ENCODE data around the gene DDOST.

DDOST gene

DNA sequence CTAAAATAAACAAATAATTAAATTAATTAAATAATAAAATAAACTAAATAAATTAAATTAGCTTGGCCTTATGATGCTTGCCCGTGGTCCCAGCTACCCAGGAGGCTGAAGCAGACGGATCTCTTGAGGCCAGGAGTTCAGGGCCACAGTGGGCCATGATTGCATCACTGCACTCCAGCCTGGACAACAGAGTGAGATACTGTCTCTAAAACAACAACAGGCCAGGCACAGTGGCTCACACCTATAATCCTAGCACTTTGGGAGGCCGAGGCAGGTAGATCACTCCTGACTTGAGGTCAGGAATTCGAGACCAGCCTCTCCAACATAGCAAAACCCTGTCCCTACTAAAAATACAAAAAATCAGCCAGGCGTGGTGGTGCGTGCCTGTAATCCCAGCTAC lies 40.2 kb downstream of the DDOST start:
- TF ChIP-seq, protein P1, sequence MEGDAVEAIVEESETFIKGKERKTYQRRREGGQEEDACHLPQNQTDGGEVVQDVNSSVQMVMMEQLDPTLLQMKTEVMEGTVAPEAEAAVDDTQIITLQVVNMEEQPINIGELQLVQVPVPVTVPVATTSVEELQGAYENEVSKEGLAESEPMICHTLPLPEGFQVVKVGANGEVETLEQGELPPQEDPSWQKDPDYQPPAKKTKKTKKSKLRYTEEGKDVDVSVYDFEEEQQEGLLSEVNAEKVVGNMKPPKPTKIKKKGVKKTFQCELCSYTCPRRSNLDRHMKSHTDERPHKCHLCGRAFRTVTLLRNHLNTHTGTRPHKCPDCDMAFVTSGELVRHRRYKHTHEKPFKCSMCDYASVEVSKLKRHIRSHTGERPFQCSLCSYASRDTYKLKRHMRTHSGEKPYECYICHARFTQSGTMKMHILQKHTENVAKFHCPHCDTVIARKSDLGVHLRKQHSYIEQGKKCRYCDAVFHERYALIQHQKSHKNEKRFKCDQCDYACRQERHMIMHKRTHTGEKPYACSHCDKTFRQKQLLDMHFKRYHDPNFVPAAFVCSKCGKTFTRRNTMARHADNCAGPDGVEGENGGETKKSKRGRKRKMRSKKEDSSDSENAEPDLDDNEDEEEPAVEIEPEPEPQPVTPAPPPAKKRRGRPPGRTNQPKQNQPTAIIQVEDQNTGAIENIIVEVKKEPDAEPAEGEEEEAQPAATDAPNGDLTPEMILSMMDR (conservative IDR thresholded peaks at IDR 0.05): no peak
- H3K27ac ChIP-seq: no peak overlapping the region

DNA sequence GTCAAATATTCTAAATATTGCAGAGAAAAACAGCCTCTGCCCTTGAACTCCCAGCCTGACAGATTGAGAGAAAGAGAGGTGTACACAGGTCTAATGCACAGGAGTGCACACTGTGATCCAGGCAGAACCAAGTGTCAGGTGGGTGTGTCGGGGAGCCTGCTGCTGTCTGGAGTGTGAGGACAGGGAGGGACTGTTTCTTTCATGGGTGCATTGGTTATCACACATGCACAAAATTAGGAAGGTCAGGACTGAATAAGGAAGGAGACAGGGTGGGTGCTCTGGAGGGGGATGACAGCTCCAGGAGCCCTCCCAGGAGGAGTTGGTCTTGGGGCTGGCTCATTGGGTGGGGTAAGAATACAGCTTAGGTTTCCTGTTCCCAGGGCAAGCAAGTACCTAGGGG lies 41.2 kb downstream of the DDOST start:
- TF ChIP-seq, protein P1 (conservative IDR thresholded peaks at IDR 0.05): no peak
- H3K27ac ChIP-seq: no peak overlapping the region

DNA sequence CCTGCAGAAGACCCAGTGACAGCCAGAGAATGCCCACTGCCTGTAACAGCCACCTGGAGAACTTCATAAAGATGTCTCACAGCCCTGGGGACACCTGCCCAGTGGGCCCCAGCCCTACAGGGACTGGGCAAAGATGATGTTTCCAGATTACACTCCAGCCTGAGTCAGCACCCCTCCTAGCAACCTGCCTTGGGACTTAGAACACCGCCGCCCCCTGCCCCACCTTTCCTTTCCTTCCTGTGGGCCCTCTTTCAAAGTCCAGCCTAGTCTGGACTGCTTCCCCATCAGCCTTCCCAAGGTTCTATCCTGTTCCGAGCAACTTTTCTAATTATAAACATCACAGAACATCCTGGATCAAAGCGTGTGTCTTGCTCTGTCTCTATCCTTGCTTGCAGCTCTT lies 42.6 kb downstream of the DDOST start:
- TF ChIP-seq, protein P1 (conservative IDR thresholded peaks at IDR 0.05): no peak
- H3K27ac ChIP-seq: no peak overlapping the region

DNA sequence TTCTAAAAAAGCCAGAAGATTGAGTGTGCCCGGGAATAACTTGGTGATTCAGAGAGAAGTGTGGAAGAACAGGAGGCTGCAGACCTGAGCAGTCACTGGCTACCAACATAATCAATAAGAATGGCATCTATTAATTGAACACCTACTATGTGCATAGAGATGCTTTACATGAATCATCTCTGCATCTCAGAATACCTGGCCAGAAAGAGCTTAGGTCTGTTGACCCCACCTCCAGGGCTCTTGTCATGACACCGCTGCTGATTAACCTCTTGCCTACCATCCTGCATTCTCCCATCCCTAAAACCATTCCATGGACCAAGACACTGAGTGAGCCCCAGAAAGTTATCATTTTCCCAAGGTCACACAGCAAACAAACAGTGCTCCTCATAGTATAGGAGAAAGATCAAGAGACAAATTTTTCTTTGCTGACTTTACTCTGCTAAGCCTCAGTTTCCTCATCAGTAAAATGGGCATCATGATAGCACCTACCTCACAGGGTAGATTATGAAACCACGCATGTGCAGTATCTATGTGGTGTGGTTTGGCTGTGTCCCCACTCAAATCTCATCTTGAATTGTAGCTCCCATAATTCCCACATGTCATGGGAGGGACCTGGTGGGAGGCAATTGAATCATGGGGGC lies 44.2 kb downstream of the DDOST start:
- TF ChIP-seq, protein P1 (conservative IDR thresholded peaks at IDR 0.05): no peak

DNA sequence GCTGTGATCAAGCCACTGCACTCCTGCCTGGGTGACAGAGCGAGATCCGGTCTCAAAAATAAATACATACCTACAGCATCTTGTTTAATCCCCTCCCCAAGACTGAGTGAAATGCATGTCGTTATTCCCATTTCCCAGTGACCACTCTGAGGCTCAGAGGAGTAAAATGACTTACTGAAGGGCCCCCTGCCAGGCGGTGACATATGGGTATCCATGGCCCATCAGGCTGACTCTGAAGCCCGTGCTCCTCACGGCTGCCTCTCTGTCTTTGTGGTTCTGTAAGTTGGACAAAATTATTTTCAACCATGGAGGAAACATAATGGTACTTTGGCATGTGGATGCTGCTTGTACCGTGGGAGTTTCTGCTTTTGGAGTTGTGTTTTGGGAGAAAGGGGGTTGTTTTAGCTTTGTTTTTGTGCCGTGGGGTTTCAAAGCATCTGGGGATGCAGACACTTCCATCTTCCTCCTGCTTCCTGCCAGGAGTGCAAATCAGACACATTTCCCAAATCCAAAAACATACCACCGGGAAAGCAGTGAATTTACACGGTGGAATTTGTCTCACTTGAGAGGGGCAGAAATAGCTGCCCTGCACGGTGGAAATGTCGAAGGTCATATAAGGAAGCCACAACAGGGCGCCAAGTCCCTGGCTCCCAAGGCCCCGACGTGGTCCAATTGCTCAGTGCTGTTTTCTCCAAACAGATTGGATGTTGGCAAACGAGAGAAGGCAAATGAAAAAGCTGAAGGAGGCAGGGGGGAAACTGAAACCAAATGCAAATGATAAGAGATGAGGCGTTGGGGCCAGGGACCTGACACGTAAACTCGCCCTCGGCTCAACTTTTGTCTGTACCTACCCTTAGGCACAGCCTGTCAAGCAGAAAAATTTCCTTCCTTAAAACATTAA lies 45.0 kb downstream of the DDOST start:
- TF ChIP-seq, protein P1 (conservative IDR thresholded peaks at IDR 0.05): no peak
- H3K27ac ChIP-seq: no peak overlapping the region

More for the DNA sequence above, 44.2 kb downstream of the DDOST start:
- H3K27ac ChIP-seq: no peak overlapping the region

DNA sequence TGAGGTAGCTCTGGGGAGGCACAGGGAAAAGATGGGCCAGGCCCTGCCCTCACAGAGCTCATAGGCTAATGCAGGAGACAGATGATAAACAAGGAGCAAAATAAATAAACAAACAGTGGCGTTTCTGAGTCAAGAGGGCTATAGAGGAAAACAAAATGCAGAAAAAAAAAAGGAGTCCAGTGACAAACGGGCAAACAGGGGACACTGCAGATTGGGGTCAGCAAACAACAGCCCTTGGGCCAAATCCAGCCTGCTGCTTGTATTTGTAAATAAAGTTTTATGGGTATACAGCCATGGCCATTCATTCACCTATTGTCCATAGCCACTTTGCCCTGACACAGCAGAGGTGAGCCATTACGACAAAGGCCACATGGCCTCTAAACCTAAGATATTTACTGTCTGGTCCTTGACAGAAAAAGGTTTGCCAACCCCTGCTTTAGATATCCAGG lies 47.0 kb downstream of the DDOST start:
- TF ChIP-seq, protein P1 (conservative IDR thresholded peaks at IDR 0.05): no peak
- H3K27ac ChIP-seq: peak overlapping the region; percentile 70

DNA sequence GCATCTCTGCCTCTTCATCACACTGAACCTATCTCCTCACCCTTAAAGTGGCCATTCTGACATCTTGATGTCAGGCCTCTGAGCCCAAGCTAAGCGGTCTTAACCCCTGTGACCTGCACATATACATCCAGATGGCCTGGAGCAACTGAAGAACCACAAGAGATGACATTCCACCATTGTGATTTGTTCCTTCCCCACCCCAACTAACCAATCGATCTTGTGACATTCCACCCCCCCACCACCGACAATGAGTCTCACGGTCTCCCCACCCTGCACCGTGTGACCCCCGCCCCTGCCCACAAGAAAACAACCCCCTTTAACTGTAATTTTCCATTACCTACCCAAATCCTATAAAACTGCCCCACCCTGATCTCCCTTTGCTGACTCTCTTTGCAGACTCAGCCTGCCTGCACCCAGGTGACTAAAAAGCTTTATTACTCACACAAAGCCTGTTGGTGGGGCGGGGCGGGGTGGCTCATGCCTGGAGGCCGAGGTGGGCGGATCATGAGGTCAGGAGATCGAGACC lies 48.9 kb downstream of the DDOST start:
- H3K27ac ChIP-seq: no peak overlapping the region
- TF ChIP-seq, protein P1 (conservative IDR thresholded peaks at IDR 0.05): no peak

Data from VCaP (cell line).